Thyroid gland (tissue), 4 donors: ENCODE data around the gene DEFB118. TPM values are rescaled to one million over a fixed set of nuclear protein-coding genes. Genes with fewer than 3 reads are reported as not detected.
"Not testable (repeated sequence)": the region's sequence is repeated elsewhere in the genome, so short reads cannot be mapped to it uniquely, and the experiment has no call there.

Source experiments
- DNase-seq, 2 donors: peaks; one replicate each; pipeline ENCODE4 v3.0.0-alpha.2; 2019
- H3K27ac ChIP-seq, 3 donors: fragments of 200-600 bp; sonication (generic); 1 replicate in 2 of 3; 2 replicates in 1 of 3; pipeline ENCODE4 v1.5.1; 2016 to 2019; ENCODE audit warnings: mild to moderate bottlenecking in 1 of 3, moderate library complexity in 1 of 3
- H3K27me3 ChIP-seq: fragments of 200-600 bp; sonication (generic); one replicate; pipeline ENCODE4 v1.5.1; 2019
- H3K36me3 ChIP-seq, 2 donors: fragments of 200-600 bp; sonication (generic); one replicate each; pipeline ENCODE4 v1.5.1; 2016 to 2019
- H3K4me1 ChIP-seq, 2 donors: fragments of 200-600 bp; sonication (generic); one replicate each; pipeline ENCODE4 v1.5.1; 2017 to 2019
- H3K4me3 ChIP-seq, 3 donors: fragments of 200-600 bp; sonication (generic); replicated peaks in 1 of 3; 1 replicate in 2 of 3; 2 replicates in 1 of 3; pipeline ENCODE4 v1.5.1; 2016; ENCODE audit warnings: mild to moderate bottlenecking in 1 of 3
- H3K9me3 ChIP-seq: fragments of 200-600 bp; sonication (generic); one replicate; pipeline ENCODE4 v1.5.1; 2017
- CTCF ChIP-seq, 6 experiments: fragments of 200-600 bp in 3 of 6; fragments of 450-650 bp in 3 of 6; sonication (generic) in 3 of 6; IDR thresholded peaks; one replicate each; pipeline ENCODE4 v1.5.1; 2016 to 2019; ENCODE audit warnings: antibody characterized with exemption in 6 of 6, mild to moderate bottlenecking in 2 of 6, inconsistent platforms in 1 of 6, moderate library complexity in 1 of 6
- POLR2A ChIP-seq, 2 donors: fragments of 450-650 bp; IDR thresholded peaks; one replicate each; pipeline ENCODE4 v1.6.1; 2017; ENCODE audit warnings: antibody characterized with exemption in 2 of 2, mild to moderate bottlenecking in 2 of 2, moderate library complexity in 1 of 2
- WGBS, 2 donors: methylation state at CpG; one replicate each; pipeline ENCODE4 v1.1.5; 2017; 5-methylcytosine and 5-hydroxymethylcytosine counted together
- intact Hi-C: fragments of 100-400 bp; cut with DNase I; formaldehyde crosslinking; loops from one replicate; pipeline ENCODE4 v1.15.1; 2023
- total RNA-seq, 4 donors: library from RNA; depleted of rRNA; stranded (reverse); fragments of >200 nt; gene quantifications; one replicate each; pipeline ENCODE4 v1.2.3, GENCODE V29; 2016

Gene DEFB118
- total RNA-seq, 4 donors from 2014 or later: not detected

- TF ChIP-seq CTCF (IDR thresholded peaks at IDR 0.05) (no peak), POLR2A (IDR thresholded peaks at IDR 0.05) (no peak)
- WGBS, 2 donors: 63 to 76% methylated on average over 4 of the region's 4 CpGs
- Histone ChIP-seq H3K36me3 (no peaks in the 10 kb centered on the region), H3K4me1 (no peaks in the 10 kb centered on the region), H3K27me3 (no peaks in the 10 kb centered on the region), H3K4me3 (no peak overlapping the region), H3K27ac (no peak overlapping the region), H3K9me3 (no peaks in the 10 kb centered on the region)
- no peak for DNase-seq
- intact Hi-C loops: no loop called here
Observed at GRCh38 chr20:31363295-31363694, 5.1 kb upstream of the DEFB118 start.

- intact Hi-C loops, DNase-seq, H3K27me3 ChIP-seq, H3K4me1 ChIP-seq, H3K36me3 ChIP-seq, H3K27ac ChIP-seq, H3K4me3 ChIP-seq, H3K9me3 ChIP-seq: not testable (repeated sequence)
- 73 to 75% methylated on average over 5 of the region's 5 CpGs for WGBS, 2 donors
Observed at GRCh38 chr20:31364272-31364671, 4.1 kb upstream of the DEFB118 start.

GRCh38 chr20:31374346-31374745 lies 5.9 kb downstream of the DEFB118 start:
- Histone ChIP-seq H3K27me3 (no peaks in the 10 kb centered on the region), H3K9me3 (no peaks in the 10 kb centered on the region), H3K4me1 (no peaks in the 10 kb centered on the region), H3K4me3 (no peak overlapping the region), H3K27ac (no peak overlapping the region), H3K36me3 (no peaks in the 10 kb centered on the region)
- DNase-seq: no peak
- intact Hi-C loops: no loop called here
- WGBS, 2 donors: 74% methylated on average over 2 of the region's 2 CpGs
- TF ChIP-seq CTCF (IDR thresholded peaks at IDR 0.05): no peak

GRCh38 chr20:31390490-31390889 lies 22.1 kb downstream of the DEFB118 start, which contains the start of gene DEFB119:
TSS of gene DEFB119 (minus strand) at chr20:31390590. CDS start at chr20:31390483, 107 bp downstream.
- intact Hi-C loops: no loop called here
- H3K27ac ChIP-seq: no peak within 1 kb of the TSS
- no peaks in the 10 kb centered on the region for H3K4me1 ChIP-seq
- no peak for DNase-seq
- TF ChIP-seq CTCF (IDR thresholded peaks at IDR 0.05) (no peak), POLR2A (IDR thresholded peaks at IDR 0.05) (no peak)
- no peaks in the 10 kb centered on the region for H3K27me3 ChIP-seq
- WGBS, 2 donors: 45 to 57% methylated on average over 1 of the region's 1 CpG
- no peak within 1 kb of the TSS for H3K4me3 ChIP-seq
- no peaks in the 10 kb centered on the region for H3K9me3 ChIP-seq
- no peaks in the 10 kb centered on the region for H3K36me3 ChIP-seq

GRCh38 chr20:31392836-31393235 lies 24.4 kb downstream of the DEFB118 start:
- intact Hi-C loops: no loop called here
- Histone ChIP-seq H3K4me3 (no peak overlapping the region), H3K36me3 (no peaks in the 10 kb centered on the region), H3K4me1 (no peaks in the 10 kb centered on the region), H3K9me3 (no peaks in the 10 kb centered on the region), H3K27ac (no peak overlapping the region), H3K27me3 (no peaks in the 10 kb centered on the region)
- 78 to 85% methylated on average over 2 of the region's 2 CpGs for WGBS, 2 donors
- no peak for DNase-seq
- TF ChIP-seq POLR2A (IDR thresholded peaks at IDR 0.05) (no peak), CTCF (IDR thresholded peaks at IDR 0.05) (no peak)

GRCh38 chr20:31394900-31395299 lies 26.5 kb downstream of the DEFB118 start:
- no peaks in the 10 kb centered on the region for H3K9me3 ChIP-seq
- H3K27me3 ChIP-seq: no peaks in the 10 kb centered on the region
- TF ChIP-seq CTCF (IDR thresholded peaks at IDR 0.05): no peak
- no peak for TF ChIP-seq POLR2A (IDR thresholded peaks at IDR 0.05)
- no peak for DNase-seq
- WGBS, 2 donors: 44 to 46% methylated on average over 3 of the region's 3 CpGs
- intact Hi-C loops: no loop called here
- no peaks in the 10 kb centered on the region for H3K4me1 ChIP-seq
- no peaks in the 10 kb centered on the region for H3K36me3 ChIP-seq
- no peak overlapping the region for H3K27ac ChIP-seq
- no peak overlapping the region for H3K4me3 ChIP-seq
